WTC11 (cell line): ENCODE data around the gene SGTA. TPM values are rescaled to one million over a fixed set of nuclear protein-coding genes. Genes with fewer than 3 reads are reported as not detected.

Experiments
- ATAC-seq: fragments of 200-7000 bp; cut with Tn5 transposase; 2 replicates; pipeline ENCODE4 v1.10.0; 2021; ENCODE audit warnings: mild to moderate bottlenecking, moderate library complexity
- CTCF ChIA-PET: fragments of 300-600 bp; sonication (Branson Sonifier 250); formaldehyde crosslinking; loops from one replicate; lab custom pipeline; 2021; ENCODE audit warnings: antibody characterized with exemption; lab: Charles Lee
- POLR2A ChIA-PET: fragments of 350-600 bp; sonication (Branson Sonifier 250); formaldehyde crosslinking; loops from one replicate; lab custom pipeline; 2021; ENCODE audit warnings: antibody characterized with exemption; lab: Charles Lee
- DNase-seq: peaks from one replicate; pipeline ENCODE4 v3.0.0; 2021; ENCODE audit warnings: low spot score
- H3K27ac Mint-ChIP-seq: 2 replicates; pipeline ENCODE4 v1.8.0; 2021; ENCODE audit warnings: mixed read lengths
- H3K27me3 Mint-ChIP-seq: 2 replicates; pipeline ENCODE4 v1.8.0; 2021; ENCODE audit warnings: low read depth, mild to moderate bottlenecking, moderate library complexity, mixed read lengths
- H3K36me3 Mint-ChIP-seq: 2 replicates; pipeline ENCODE4 v1.8.0; 2021; ENCODE audit warnings: mixed read lengths
- H3K4me1 Mint-ChIP-seq: 2 replicates; pipeline ENCODE4 v1.8.0; 2022; ENCODE audit warnings: mixed read lengths
- H3K4me3 Mint-ChIP-seq: 2 replicates; pipeline ENCODE4 v1.8.0; 2021; ENCODE audit warnings: mild to moderate bottlenecking, moderate library complexity, mixed read lengths
- H3K9me3 Mint-ChIP-seq: 2 replicates; pipeline ENCODE4 v1.8.0; 2021; ENCODE audit warnings: mixed read lengths
- ATF6 ChIP-seq: sonication (generic); formaldehyde crosslinking; IDR thresholded peaks from 2 replicates; pipeline ENCODE4 v1.8.1; 2023; ENCODE audit warnings: mild to moderate bottlenecking, missing genetic modification reagents
- CREB1 ChIP-seq: sonication (generic); formaldehyde crosslinking; IDR thresholded peaks from 2 replicates; pipeline ENCODE4 v1.8.0; 2023; ENCODE audit warnings: mild to moderate bottlenecking, missing genetic modification reagents
- CREM ChIP-seq: sonication (generic); formaldehyde crosslinking; IDR thresholded peaks from 2 replicates; pipeline ENCODE4 v1.8.1; 2022; ENCODE audit warnings: mild to moderate bottlenecking, missing genetic modification reagents, moderate library complexity
- E2F4 ChIP-seq: sonication (generic); formaldehyde crosslinking; IDR thresholded peaks from 2 replicates; pipeline ENCODE4 v1.8.1; 2022; ENCODE audit warnings: low read depth, mild to moderate bottlenecking, moderate library complexity, missing genetic modification reagents, borderline replicate concordance
- E2F5 ChIP-seq: sonication (generic); formaldehyde crosslinking; IDR thresholded peaks from 2 replicates; pipeline ENCODE4 v1.8.1; 2022; ENCODE audit warnings: mild to moderate bottlenecking, moderate library complexity, missing genetic modification reagents
- ERG ChIP-seq: fragments of 250-450 bp; sonication (Bioruptor Pico); IDR thresholded peaks from 2 replicates; pipeline ENCODE4 v1.8.0; 2021; ENCODE audit warnings: mild to moderate bottlenecking
- ESRRA ChIP-seq: sonication (generic); formaldehyde crosslinking; IDR thresholded peaks from 2 replicates; pipeline ENCODE4 v1.8.1; 2022; ENCODE audit warnings: mild to moderate bottlenecking, missing genetic modification reagents, borderline replicate concordance
- FOXP4 ChIP-seq: sonication (generic); formaldehyde crosslinking; IDR thresholded peaks from 2 replicates; pipeline ENCODE4 v1.8.0; 2022; ENCODE audit warnings: mild to moderate bottlenecking, missing genetic modification reagents
- GABPB1 ChIP-seq: sonication (generic); formaldehyde crosslinking; IDR thresholded peaks from 2 replicates; pipeline ENCODE4 v1.8.1; 2023; ENCODE audit warnings: mild to moderate bottlenecking, missing genetic modification reagents
- GRHL2 ChIP-seq: fragments of 250-450 bp; sonication (Bioruptor Pico); IDR thresholded peaks from 2 replicates; pipeline ENCODE4 v1.8.0; 2022; ENCODE audit warnings: mild to moderate bottlenecking, moderate library complexity; ENCODE audit not compliant: insufficient replicate concordance, severe bottlenecking
- IRF2 ChIP-seq: sonication (generic); formaldehyde crosslinking; IDR thresholded peaks from 2 replicates; pipeline ENCODE4 v1.8.0; 2022; ENCODE audit warnings: low read depth, missing genetic modification reagents, borderline replicate concordance
- JAZF1 ChIP-seq: fragments of 250-450 bp; sonication (Bioruptor Pico); IDR thresholded peaks from 2 replicates; pipeline ENCODE4 v1.9.0; 2021; ENCODE audit warnings: moderate library complexity, mild to moderate bottlenecking, inconsistent platforms
- MXD4 ChIP-seq: fragments of 250-450 bp; sonication (Bioruptor Pico); IDR thresholded peaks from 2 replicates; pipeline ENCODE4 v1.8.0; 2021; ENCODE audit warnings: mild to moderate bottlenecking, moderate library complexity, borderline replicate concordance
- NR1H2 ChIP-seq: sonication (generic); formaldehyde crosslinking; IDR thresholded peaks from 2 replicates; pipeline ENCODE4 v1.9.0; 2021; ENCODE audit warnings: mild to moderate bottlenecking, moderate library complexity, missing genetic modification reagents
- SMAD4 ChIP-seq: sonication (generic); formaldehyde crosslinking; IDR thresholded peaks from 2 replicates; pipeline ENCODE4 v1.8.0; 2022; ENCODE audit warnings: mild to moderate bottlenecking, missing genetic modification reagents
- SP1 ChIP-seq: sonication (generic); formaldehyde crosslinking; conservative IDR thresholded peaks from 2 replicates; pipeline ENCODE4 v1.8.1; 2022; ENCODE audit warnings: missing genetic modification reagents
- TCF7 ChIP-seq: sonication (generic); formaldehyde crosslinking; IDR thresholded peaks from 2 replicates; pipeline ENCODE4 v1.8.0; 2022; ENCODE audit warnings: mild to moderate bottlenecking, low read depth, missing genetic modification reagents, moderate library complexity
- ZNF281 ChIP-seq: sonication (generic); formaldehyde crosslinking; IDR thresholded peaks from 2 replicates; pipeline ENCODE4 v1.8.0; 2023; ENCODE audit warnings: mild to moderate bottlenecking, missing genetic modification reagents
- ZNF423 ChIP-seq: fragments of 250-450 bp; sonication (Bioruptor Pico); IDR thresholded peaks from 2 replicates; pipeline ENCODE4 v2.1.2; 2022; ENCODE audit warnings: mild to moderate bottlenecking, moderate library complexity
- ZNF425 ChIP-seq: fragments of 250-450 bp; sonication (Bioruptor Pico); conservative IDR thresholded peaks from 2 replicates; pipeline ENCODE4 v1.9.0; 2021; ENCODE audit warnings: mild to moderate bottlenecking
- ZNF512 ChIP-seq: sonication (generic); formaldehyde crosslinking; IDR thresholded peaks from 2 replicates; pipeline ENCODE4 v1.8.1; 2022; ENCODE audit warnings: missing genetic modification reagents, borderline replicate concordance
- total RNA-seq: library from RNA; stranded (reverse); gene quantifications from 3 replicates; pipeline ENCODE4 v1.2.3, GENCODE V29; 2021

Gene SGTA
- total RNA-seq, 1 experiment from 2014 or later = 91.2 TPM

GRCh38 chr19:2793577-2793976, 10.5 kb upstream of the SGTA start (continued):
- TF ChIP-seq E2F4 (CRISPR knock-in tag) = no peak
- TF ChIP-seq ESRRA = no peak
- no peak for TF ChIP-seq CREM (CRISPR knock-in tag)
- no peak for TF ChIP-seq ZNF281 (CRISPR knock-in tag)
- no peak for TF ChIP-seq SP1 (CRISPR knock-in tag)

- no peaks in the 10 kb centered on the region for H3K27me3 Mint-ChIP-seq
- H3K4me1 Mint-ChIP-seq = no peaks in the 10 kb centered on the region
- peaks cover 41% of the 10 kb centered on the region for H3K36me3 Mint-ChIP-seq
- ATAC-seq = no peak
- H3K27ac Mint-ChIP-seq = no peak overlapping the region
- ChIA-PET POLR2A (no interaction called here), CTCF (no interaction called here)
- no peak overlapping the region for H3K4me3 Mint-ChIP-seq
- no peak for DNase-seq
- no peaks in the 10 kb centered on the region for H3K9me3 Mint-ChIP-seq
- no peak for TF ChIP-seq MXD4 (CRISPR knock-in tag)
- TF ChIP-seq TCF7 = no peak
- no peak for TF ChIP-seq IRF2 (CRISPR knock-in tag)
- no peak for TF ChIP-seq GABPB1 (CRISPR knock-in tag)
- TF ChIP-seq GRHL2 (CRISPR knock-in tag) = no peak
- no peak for TF ChIP-seq ZNF425
- no peak for TF ChIP-seq JAZF1
- TF ChIP-seq ERG (CRISPR knock-in tag) = no peak
- TF ChIP-seq CREB1 (CRISPR knock-in tag) = no peak
- no peak for TF ChIP-seq SMAD4
- no peak for TF ChIP-seq ZNF512 (CRISPR knock-in tag)
- TF ChIP-seq E2F5 (CRISPR knock-in tag) = no peak
- TF ChIP-seq E2F4 (CRISPR knock-in tag) = no peak
- no peak for TF ChIP-seq ZNF423 (CRISPR knock-in tag)
- no peak for TF ChIP-seq FOXP4 (CRISPR knock-in tag)
- no peak for TF ChIP-seq NR1H2
- no peak for TF ChIP-seq ATF6 (CRISPR knock-in tag)
Measured at GRCh38 chr19:2793126-2793525, 10.1 kb upstream of the SGTA start.
